Karpas-422 (cell line): Measurements from ENCODE around the gene ARID1B. TPM values are rescaled to one million over a fixed set of nuclear protein-coding genes. Genes with fewer than 3 reads are reported as not detected.

Source experiments
- DNase-seq: peaks from one replicate; pipeline ENCODE4 v3.0.0-alpha.2; 2015
- H2AFZ ChIP-seq: fragments of 200-600 bp; sonication (generic); 2 replicates; pipeline ENCODE4 v1.6.1; 2014; ENCODE audit warnings: antibody characterized with exemption, low read length, mixed read lengths
- H3K27ac ChIP-seq: fragments of 200-600 bp; sonication (generic); 2 replicates; pipeline ENCODE4 v1.5.1; 2014; ENCODE audit warnings: mild to moderate bottlenecking, low read length, moderate library complexity
- H3K27me3 ChIP-seq: fragments of 200-600 bp; sonication (generic); 2 replicates; pipeline ENCODE4 v1.6.1; 2014; ENCODE audit warnings: low read length, mixed read lengths
- H3K36me3 ChIP-seq: fragments of 200-600 bp; sonication (generic); 2 replicates; pipeline ENCODE4 v1.6.1; 2014; ENCODE audit warnings: low read length, mixed read lengths; ENCODE audit not compliant: insufficient read depth
- H3K4me1 ChIP-seq: fragments of 200-600 bp; sonication (generic); 2 replicates; pipeline ENCODE4 v1.6.1; 2014; ENCODE audit warnings: mild to moderate bottlenecking, low read length, mixed read lengths
- H3K4me2 ChIP-seq: fragments of 200-600 bp; sonication (generic); 2 replicates; pipeline ENCODE4 v1.6.1; 2014; ENCODE audit warnings: low read length, low read depth, mild to moderate bottlenecking; ENCODE audit not compliant: poor library complexity, severe bottlenecking
- H3K4me3 ChIP-seq: fragments of 200-600 bp; sonication (generic); 2 replicates; pipeline ENCODE4 v1.5.1; 2014; ENCODE audit warnings: mild to moderate bottlenecking, antibody characterized with exemption, low read length, mixed read lengths
- H3K79me2 ChIP-seq: fragments of 200-600 bp; sonication (generic); 2 replicates; pipeline ENCODE4 v1.6.1; 2014; ENCODE audit warnings: mild to moderate bottlenecking, low read length, mixed read lengths
- H3K9ac ChIP-seq: fragments of 200-600 bp; sonication (generic); 2 replicates; pipeline ENCODE4 v1.6.0; 2014; ENCODE audit warnings: low read length
- H3K9me2 ChIP-seq: fragments of 200-600 bp; sonication (generic), shearing (Covaris generic); replicated peaks from 2 replicates; pipeline ENCODE4 v1.6.0; 2014; ENCODE audit warnings: mild to moderate bottlenecking, low read length, moderate library complexity; ENCODE audit not compliant: insufficient read depth
- H3K9me3 ChIP-seq: fragments of 300-700, 200-600 bp; sonication (generic); 2 replicates; pipeline ENCODE4 v1.6.1; 2014; ENCODE audit warnings: low read length, mixed read lengths
- H4K20me1 ChIP-seq: fragments of 200-600 bp; sonication (generic); 2 replicates; pipeline ENCODE4 v1.6.1; 2014; ENCODE audit warnings: mild to moderate bottlenecking, antibody characterized with exemption, low read length, low read depth; ENCODE audit not compliant: insufficient read depth
- total RNA-seq: library from RNA; depleted of rRNA; stranded (reverse); fragments of >200 nt; shearing (Covaris generic); gene quantifications from 2 replicates; pipeline ENCODE4 v1.2.3, GENCODE V29; 2014; ENCODE audit warnings: low replicate concordance

ARID1B gene
- total RNA-seq, 1 experiment from 2014 or later, result 174 TPM

DNA sequence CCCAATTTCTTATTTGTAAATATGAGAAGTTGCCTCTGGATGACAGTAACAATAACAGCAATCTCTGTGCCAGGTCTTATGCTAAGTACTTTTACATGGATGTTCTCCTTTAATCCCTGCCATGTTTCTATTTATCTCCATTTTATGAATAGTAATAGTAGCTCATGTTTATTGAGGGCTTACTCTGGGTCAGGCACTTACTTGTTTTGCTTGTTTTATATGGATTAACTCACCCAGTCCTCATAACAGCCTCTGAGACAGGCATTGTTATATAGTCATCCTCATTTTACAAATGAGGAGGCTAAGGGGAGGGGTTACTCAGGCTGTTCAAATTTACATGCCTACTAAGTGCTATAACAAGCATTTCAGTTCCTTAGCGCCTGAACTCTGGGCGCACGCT lies 64.3 kb downstream of the ARID1B start:
- peaks cover 32% of the 10 kb centered on the region for H3K4me1 ChIP-seq
- no peaks in the 10 kb centered on the region for H3K36me3 ChIP-seq
- no peak overlapping the region for H3K4me2 ChIP-seq
- no peaks in the 10 kb centered on the region for H3K9me2 ChIP-seq
- no peak overlapping the region for H3K27ac ChIP-seq
- no peak overlapping the region for H3K9ac ChIP-seq
- no peak for DNase-seq
- no peaks in the 10 kb centered on the region for H3K27me3 ChIP-seq
- no peak overlapping the region for H2AFZ ChIP-seq
- peaks cover 30% of the 10 kb centered on the region for H4K20me1 ChIP-seq
- peaks cover 98% of the 10 kb centered on the region for H3K79me2 ChIP-seq
- H3K4me3 ChIP-seq, result no peak overlapping the region
- no peaks in the 10 kb centered on the region for H3K9me3 ChIP-seq

DNA sequence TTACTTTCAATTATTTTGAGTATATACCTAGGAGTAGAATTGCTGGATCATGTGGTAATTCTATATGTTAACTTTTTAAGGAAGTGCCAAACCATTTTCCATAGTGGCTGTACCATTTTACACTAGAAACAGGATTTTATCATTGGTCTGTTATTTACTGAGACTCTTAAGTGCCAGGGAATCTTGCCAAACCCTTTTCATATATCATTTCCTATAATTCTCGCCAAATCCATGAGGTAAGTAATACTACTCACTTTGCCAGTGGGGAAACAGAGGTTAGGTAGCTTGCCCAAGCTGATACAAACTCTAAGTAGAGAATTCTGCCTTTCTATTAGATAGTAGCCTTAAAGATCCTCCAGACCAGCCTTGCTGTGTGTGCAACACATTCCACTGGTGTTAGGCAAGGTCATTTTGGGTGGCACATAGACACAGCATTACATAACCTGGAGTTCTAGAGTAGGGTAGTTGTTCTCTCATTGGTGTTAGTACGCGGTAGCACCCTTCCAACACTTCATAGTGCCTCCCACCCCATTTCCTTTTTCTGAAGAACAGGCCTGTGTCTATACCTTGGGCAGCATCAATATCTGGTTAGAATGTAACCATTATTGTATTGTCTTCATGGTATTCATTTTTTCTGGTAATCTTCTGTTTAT lies 65.5 kb downstream of the ARID1B start:
- no peak overlapping the region for H3K4me3 ChIP-seq
- H4K20me1 ChIP-seq, result peaks cover 39% of the 10 kb centered on the region
- no peak overlapping the region for H3K9ac ChIP-seq
- no peak overlapping the region for H3K27ac ChIP-seq
- no peak for DNase-seq
- no peaks in the 10 kb centered on the region for H3K9me3 ChIP-seq
- H3K4me1 ChIP-seq, result peaks cover 45% of the 10 kb centered on the region
- no peak overlapping the region for H2AFZ ChIP-seq
- H3K27me3 ChIP-seq, result no peaks in the 10 kb centered on the region
- no peak overlapping the region for H3K4me2 ChIP-seq
- no peaks in the 10 kb centered on the region for H3K36me3 ChIP-seq
- no peaks in the 10 kb centered on the region for H3K9me2 ChIP-seq
- H3K79me2 ChIP-seq, result peaks cover 98% of the 10 kb centered on the region

DNA sequence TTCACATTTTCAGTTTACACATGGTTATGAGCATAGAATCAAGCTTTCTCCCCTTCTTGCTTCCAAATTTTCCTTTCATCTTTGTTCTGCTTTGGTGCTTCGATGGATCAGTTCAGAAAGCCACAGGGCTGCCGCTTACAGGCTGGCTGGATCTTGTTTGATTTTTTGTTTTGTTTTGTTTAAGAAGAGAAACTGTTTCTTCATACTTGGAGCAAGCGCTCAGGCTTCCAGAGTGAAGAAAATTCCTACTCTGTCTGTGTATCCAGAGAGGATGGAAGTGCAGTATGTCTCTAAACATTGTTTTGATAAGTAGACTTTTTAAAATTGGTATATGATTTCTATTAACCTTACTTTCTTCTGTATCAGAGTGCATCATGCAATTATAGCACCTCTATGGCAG lies 66.9 kb downstream of the ARID1B start:
- Histone ChIP-seq H3K4me3 (no peak overlapping the region), H3K27me3 (no peaks in the 10 kb centered on the region), H3K9ac (no peak overlapping the region), H3K4me1 (peaks cover 55% of the 10 kb centered on the region), H3K9me3 (no peaks in the 10 kb centered on the region), H3K4me2 (no peak overlapping the region), H3K27ac (no peak overlapping the region), H4K20me1 (peaks cover 51% of the 10 kb centered on the region), H3K36me3 (no peaks in the 10 kb centered on the region), H2AFZ (no peak overlapping the region), H3K9me2 (no peaks in the 10 kb centered on the region), H3K79me2 (peaks cover 99% of the 10 kb centered on the region)
- DNase-seq, result no peak

DNA sequence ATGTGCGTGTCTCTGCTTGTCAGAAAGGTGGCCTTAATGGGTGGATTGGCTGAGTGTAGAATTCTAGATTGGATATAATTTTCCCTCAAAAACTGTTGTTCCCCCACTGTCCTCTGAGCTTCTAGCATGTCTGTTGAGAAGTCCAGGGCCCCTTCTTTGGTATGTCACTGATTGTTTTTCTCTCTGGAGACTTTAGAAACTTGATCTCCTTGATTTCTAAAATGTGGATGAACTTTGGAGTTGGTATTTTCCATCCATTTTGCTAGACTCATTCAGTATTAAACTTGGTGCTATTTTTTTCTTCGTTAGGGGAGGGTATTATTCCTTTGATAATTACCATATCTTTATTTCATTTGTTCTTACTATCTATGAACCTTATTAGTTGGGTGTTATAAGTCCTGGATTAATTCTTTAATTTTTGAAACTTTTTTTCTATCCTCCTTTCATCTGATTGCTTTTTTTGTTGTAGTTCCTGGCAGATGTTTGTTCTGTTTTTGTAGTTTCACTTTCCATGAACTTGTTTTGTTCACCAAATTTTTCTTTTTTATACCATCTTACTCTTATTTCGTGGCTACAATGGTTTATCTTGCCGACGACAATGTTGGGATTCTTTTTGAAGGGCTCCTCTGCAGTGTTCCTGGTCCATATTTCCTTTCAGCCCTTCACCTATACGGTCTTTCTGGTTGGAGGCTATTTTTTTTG lies 68.4 kb downstream of the ARID1B start:
- Histone ChIP-seq H3K4me2 (no peak overlapping the region), H3K36me3 (no peaks in the 10 kb centered on the region)

DNA sequence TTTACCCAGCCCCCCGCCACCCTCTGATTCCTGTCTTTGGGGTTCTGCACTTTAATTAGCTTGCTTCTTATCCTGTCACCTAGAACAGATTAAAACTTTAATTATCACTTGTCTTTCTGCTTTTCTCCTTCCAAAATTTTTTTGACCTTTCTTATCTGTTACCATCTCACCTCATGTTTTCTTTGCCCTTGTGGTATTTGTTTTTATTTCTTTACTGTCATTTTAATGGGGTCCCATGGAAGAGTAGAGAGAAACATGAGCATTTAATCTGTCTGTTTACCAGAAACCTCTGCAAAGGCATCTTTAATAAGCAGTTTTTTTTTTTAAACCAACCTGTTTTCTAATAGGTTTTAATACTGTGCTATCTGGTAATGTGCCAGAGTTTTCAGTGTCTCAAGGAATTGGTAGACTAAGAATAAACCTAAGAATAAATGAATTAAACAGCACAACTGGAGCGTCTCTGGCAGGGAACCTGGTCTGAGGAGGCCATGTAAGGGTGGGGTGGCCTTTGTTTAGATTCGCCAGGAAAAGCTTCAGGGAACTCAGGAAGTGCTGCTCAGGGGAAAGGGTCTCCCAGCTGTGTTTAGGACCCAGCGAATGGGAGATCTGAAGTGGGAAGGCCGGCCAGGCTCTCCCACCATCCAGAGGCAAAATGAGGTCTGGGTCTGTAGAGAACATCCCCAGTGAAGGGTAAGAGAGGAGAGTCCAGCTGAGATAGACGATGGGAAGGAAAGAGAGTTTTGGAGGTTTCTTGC lies 69.8 kb downstream of the ARID1B start:
- Histone ChIP-seq H3K79me2 (peaks cover 99% of the 10 kb centered on the region), H3K4me1 (peaks cover 77% of the 10 kb centered on the region), H3K4me2 (peak overlapping the region; percentile 79), H3K27ac (0 out of 2 replicates have a peak overlapping the region, but pooled peaks have one; percentile 6), H3K9me2 (no peaks in the 10 kb centered on the region), H3K36me3 (no peaks in the 10 kb centered on the region), H3K9ac (no peak overlapping the region), H3K9me3 (no peaks in the 10 kb centered on the region), H4K20me1 (peaks cover 68% of the 10 kb centered on the region), H2AFZ (no peak overlapping the region), H3K27me3 (no peaks in the 10 kb centered on the region), H3K4me3 (no peak overlapping the region)
- no peak for DNase-seq

More for the DNA sequence above, 68.4 kb downstream of the ARID1B start:
- Histone ChIP-seq H3K9me3 (no peaks in the 10 kb centered on the region), H4K20me1 (peaks cover 65% of the 10 kb centered on the region), H3K27ac (no peak overlapping the region), H3K4me3 (no peak overlapping the region), H3K27me3 (no peaks in the 10 kb centered on the region), H3K4me1 (peaks cover 64% of the 10 kb centered on the region), H2AFZ (no peak overlapping the region), H3K9me2 (no peaks in the 10 kb centered on the region), H3K9ac (no peak overlapping the region), H3K79me2 (peaks cover 99% of the 10 kb centered on the region)
- no peak for DNase-seq

DNA sequence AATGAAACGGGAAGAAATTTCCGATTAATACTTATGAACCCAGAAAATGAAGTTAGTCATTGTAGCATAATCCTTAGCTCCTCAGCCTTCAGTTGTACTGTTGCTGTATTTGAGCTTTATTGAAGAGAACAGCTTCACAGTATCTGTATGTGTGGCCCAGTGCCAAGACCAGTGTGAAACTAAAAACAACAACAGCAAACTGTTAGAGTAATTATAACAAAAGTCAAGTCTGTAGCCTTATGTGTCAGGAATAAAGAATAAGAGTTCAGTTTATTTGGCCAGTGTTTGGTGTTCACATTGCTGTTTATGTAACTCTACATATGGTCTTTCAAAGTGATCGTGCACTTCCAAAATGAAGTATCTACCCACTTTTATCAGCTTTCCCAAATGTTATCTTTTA lies 70.9 kb downstream of the ARID1B start:
- Histone ChIP-seq H3K4me2 (peak overlapping the region; percentile 79), H4K20me1 (peaks cover 72% of the 10 kb centered on the region), H3K27ac (peak overlapping the region; percentile 84)

DNA sequence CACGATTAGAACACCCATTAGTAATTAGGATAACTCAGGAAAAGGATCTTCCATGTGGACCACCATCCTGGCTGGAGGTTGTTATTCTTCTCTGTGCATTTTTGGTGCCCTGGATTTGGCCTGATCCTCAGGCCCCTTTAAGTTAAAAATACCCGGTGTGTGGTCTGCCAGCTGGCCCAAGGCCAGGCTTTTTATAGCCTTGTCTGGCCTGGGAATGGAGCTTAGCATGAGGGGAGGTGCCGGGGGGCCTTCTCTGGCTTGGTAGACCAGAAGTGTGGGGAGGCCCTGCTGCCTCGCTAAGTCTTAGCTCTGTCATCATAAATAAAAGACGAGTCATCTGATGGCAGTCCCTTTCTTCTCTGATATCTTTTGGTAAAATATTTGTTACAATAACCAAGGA lies 71.4 kb downstream of the ARID1B start:
- H3K79me2 ChIP-seq, result peaks cover 99% of the 10 kb centered on the region

More for the DNA sequence above, 70.9 kb downstream of the ARID1B start:
- Histone ChIP-seq H3K4me1 (peaks cover 88% of the 10 kb centered on the region), H3K27me3 (no peaks in the 10 kb centered on the region), H3K9ac (peak overlapping the region; percentile 32; the same call in 1 of the 2 replicates), H3K9me3 (no peaks in the 10 kb centered on the region), H3K4me3 (no peak overlapping the region), H3K79me2 (peaks cover 99% of the 10 kb centered on the region), H3K36me3 (no peaks in the 10 kb centered on the region), H3K9me2 (no peaks in the 10 kb centered on the region), H2AFZ (no peak overlapping the region)
- no peak for DNase-seq

DNA sequence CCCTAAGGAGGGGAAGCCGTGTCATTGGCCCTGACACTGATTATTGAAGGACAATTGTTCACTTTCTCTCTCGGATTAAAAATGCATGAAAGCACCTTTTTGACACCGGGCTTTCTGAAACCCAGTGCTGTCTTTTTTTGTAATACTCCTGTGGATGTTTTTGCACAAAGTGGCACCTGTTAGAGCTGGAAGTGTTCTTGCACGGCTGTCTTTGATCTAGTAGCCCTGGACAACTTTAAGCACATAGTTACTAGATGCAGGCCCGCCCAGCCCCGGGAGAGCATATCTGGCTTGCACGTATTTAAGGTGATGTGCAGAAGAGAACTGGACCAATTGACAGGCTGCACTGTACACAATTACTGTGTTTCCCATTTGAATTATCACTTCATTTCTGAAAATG lies 72.6 kb downstream of the ARID1B start:
- Histone ChIP-seq H3K36me3 (no peaks in the 10 kb centered on the region), H3K9me2 (no peaks in the 10 kb centered on the region), H3K27me3 (no peaks in the 10 kb centered on the region), H3K9ac (peak overlapping the region; percentile 27), H3K79me2 (peaks cover 99% of the 10 kb centered on the region), H4K20me1 (peaks cover 76% of the 10 kb centered on the region), H3K4me3 (peak overlapping the region; percentile 50), H3K27ac (peak overlapping the region; percentile 84), H2AFZ (no peak overlapping the region), H3K4me2 (peak overlapping the region; percentile 79), H3K4me1 (peaks cover 94% of the 10 kb centered on the region), H3K9me3 (no peaks in the 10 kb centered on the region)
- DNase-seq, result peak; percentile 57

More for the DNA sequence above, 71.4 kb downstream of the ARID1B start:
- no peak for DNase-seq
- Histone ChIP-seq H3K9me3 (no peaks in the 10 kb centered on the region), H3K9ac (peak overlapping the region; percentile 32), H3K4me3 (peak overlapping the region; percentile 50; the same call in 1 of the 2 replicates), H3K27me3 (no peaks in the 10 kb centered on the region), H3K4me1 (peaks cover 92% of the 10 kb centered on the region), H3K36me3 (no peaks in the 10 kb centered on the region), H4K20me1 (peaks cover 76% of the 10 kb centered on the region), H2AFZ (no peak overlapping the region), H3K4me2 (peak overlapping the region; percentile 79), H3K9me2 (no peaks in the 10 kb centered on the region), H3K27ac (peak overlapping the region; percentile 84)
